ENCODE data around the gene FGF14. TPM values are rescaled to one million over a fixed set of nuclear protein-coding genes. Genes with fewer than 3 reads are reported as not detected.

Gene FGF14
- total RNA-seq, 1 experiment from 2014 or later: 0.22 TPM

GRCh38 chr13:101915331-101915730 is 486.5 kb downstream of the FGF14 start:
- Mint-ChIP-seq H3K4me1 (peaks cover 23 to 28% of the 10 kb centered on the region in 2 experiments), H3K27me3 (ENCODE audit: low read depth) (peaks cover 64% of the 10 kb centered on the region), H3K36me3 (ENCODE audit: insufficient read depth in 1 of 3, low read depth in 3 of 3) (no peaks in the 10 kb centered on the region), H3K4me3 (peak overlapping the region; percentile 53 to 82), H3K27ac (no peak overlapping the region), H3K9me3 (no peaks in the 10 kb centered on the region)
- Histone ChIP-seq H3K79me1 (ENCODE audit: insufficient read depth, low read depth, low read length, poor library complexity, severe bottlenecking) (no peaks in the 10 kb centered on the region), H3K23ac (ENCODE audit: insufficient read length, low read depth, low read length) (no peak overlapping the region), H3K14ac (ENCODE audit: insufficient read depth, low read length) (no peak overlapping the region), H3K4ac (ENCODE audit: low read depth, low read length) (no peak overlapping the region), H4K8ac (replicated peaks; ENCODE audit: insufficient read length, low read depth, low read length) (no peak overlapping the region), H4K5ac (ENCODE audit: insufficient read length, low read depth, low read length) (no peak overlapping the region), H2BK120ac (ENCODE audit: low read depth, low read length, poor library complexity, severe bottlenecking) (no peak overlapping the region), H3K9me3 (ENCODE audit: control insufficient read depth, low read depth, low read length) (no peaks in the 10 kb centered on the region), H4K20me1 (ENCODE audit: control insufficient read depth, insufficient read depth, insufficient read length) (no peaks in the 10 kb centered on the region), H2BK20ac (ENCODE audit: low read depth, low read length, poor library complexity, severe bottlenecking) (no peak overlapping the region), H3K56ac (ENCODE audit: insufficient read length, low read depth, low read length) (no peak overlapping the region), H3K79me2 (ENCODE audit: insufficient read depth, low read length) (no peaks in the 10 kb centered on the region), H2BK15ac (ENCODE audit: low read depth, low read length) (no peak overlapping the region), H3K4me2 (ENCODE audit: insufficient read depth, insufficient read length, low read length) (peak overlapping the region; percentile 81), H3K18ac (ENCODE audit: insufficient read length, low read depth, low read length) (no peak overlapping the region), H2AK5ac (ENCODE audit: insufficient read length, low read length) (no peak overlapping the region), H3K23me2 (ENCODE audit: insufficient read length, low read depth, low read length, poor library complexity, severe bottlenecking) (peaks cover 18% of the 10 kb centered on the region), H3K27ac (ENCODE audit: insufficient read length, low read depth, low read length) (no peak overlapping the region), H2BK12ac (ENCODE audit: insufficient read length, low read depth, low read length) (no peak overlapping the region), H2BK5ac (ENCODE audit: insufficient read length, low read length) (no peak overlapping the region), H3K27me3 (ENCODE audit: insufficient read depth, low read length) (peaks cover 27% of the 10 kb centered on the region), H3K9ac (ENCODE audit: extremely low read depth, insufficient read length, low read length) (no peak overlapping the region), H3K4me1 (ENCODE audit: insufficient read depth, low read length) (no peaks in the 10 kb centered on the region), H3T11ph (ENCODE audit: low read length) (no peak overlapping the region), H2AFZ (ENCODE audit: low read length) (no peak overlapping the region), H4K91ac (ENCODE audit: insufficient read length, low read depth, low read length) (no peak overlapping the region)
- no peak for TF ChIP-seq CTCF (conservative IDR thresholded peaks at IDR 0.05)
- no peak for DNase-seq
- WGBS (ENCODE audit: extremely low coverage, insufficient read length, low lambda C conversion rate): no CpG with 5 or more reads among the region's 7 CpGs

Data from H9 (cell line).